ENCODE data around the gene LENEP. TPM values are rescaled to one million over a fixed set of nuclear protein-coding genes. Genes with fewer than 3 reads are reported as not detected.

The LENEP gene
- total RNA-seq, 1 donor from 2014 or later: 0.72 TPM

- H3K27ac Mint-ChIP-seq (ENCODE audit: unreplicated experiment): no peak overlapping the region
- no peaks in the 10 kb centered on the region for H3K36me3 Mint-ChIP-seq (ENCODE audit: low read depth)
- no peak for DNase-seq (ENCODE audit: low spot score)
- TF ChIP-seq, protein P1, sequence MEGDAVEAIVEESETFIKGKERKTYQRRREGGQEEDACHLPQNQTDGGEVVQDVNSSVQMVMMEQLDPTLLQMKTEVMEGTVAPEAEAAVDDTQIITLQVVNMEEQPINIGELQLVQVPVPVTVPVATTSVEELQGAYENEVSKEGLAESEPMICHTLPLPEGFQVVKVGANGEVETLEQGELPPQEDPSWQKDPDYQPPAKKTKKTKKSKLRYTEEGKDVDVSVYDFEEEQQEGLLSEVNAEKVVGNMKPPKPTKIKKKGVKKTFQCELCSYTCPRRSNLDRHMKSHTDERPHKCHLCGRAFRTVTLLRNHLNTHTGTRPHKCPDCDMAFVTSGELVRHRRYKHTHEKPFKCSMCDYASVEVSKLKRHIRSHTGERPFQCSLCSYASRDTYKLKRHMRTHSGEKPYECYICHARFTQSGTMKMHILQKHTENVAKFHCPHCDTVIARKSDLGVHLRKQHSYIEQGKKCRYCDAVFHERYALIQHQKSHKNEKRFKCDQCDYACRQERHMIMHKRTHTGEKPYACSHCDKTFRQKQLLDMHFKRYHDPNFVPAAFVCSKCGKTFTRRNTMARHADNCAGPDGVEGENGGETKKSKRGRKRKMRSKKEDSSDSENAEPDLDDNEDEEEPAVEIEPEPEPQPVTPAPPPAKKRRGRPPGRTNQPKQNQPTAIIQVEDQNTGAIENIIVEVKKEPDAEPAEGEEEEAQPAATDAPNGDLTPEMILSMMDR (IDR thresholded peaks at IDR 0.05): no peak
- H3K4me1 Mint-ChIP-seq (ENCODE audit: low read depth): peaks cover 4% of the 10 kb centered on the region
- H3K27me3 Mint-ChIP-seq (ENCODE audit: low read depth): no peaks in the 10 kb centered on the region
- no peak overlapping the region for H3K4me3 Mint-ChIP-seq (ENCODE audit: unreplicated experiment)
- no peaks in the 10 kb centered on the region for H3K9me3 Mint-ChIP-seq (ENCODE audit: low read depth)
Observed at GRCh38 chr1:155026154-155026553, 32.8 kb downstream of the LENEP start.

DNA sequence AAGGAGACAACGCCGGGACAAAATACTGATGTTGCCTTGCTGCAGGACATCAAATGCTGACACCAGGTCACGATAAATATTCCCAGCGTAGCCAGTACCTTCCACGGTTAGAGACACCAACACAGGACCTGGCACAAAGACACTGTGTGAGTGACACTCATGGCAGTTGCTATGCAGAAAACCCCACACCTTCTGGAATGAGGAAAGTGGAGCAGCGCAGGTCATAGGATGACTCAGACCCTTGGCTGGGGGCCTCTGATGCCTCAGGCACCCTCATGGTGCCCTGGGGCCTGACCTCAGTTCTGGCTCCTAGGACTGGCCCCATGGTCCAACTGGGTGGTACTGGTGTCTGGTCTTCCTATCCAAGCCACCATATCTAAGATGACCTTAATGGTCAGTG, 33.2 kb downstream of the LENEP start:
- Mint-ChIP-seq H3K9me3 (ENCODE audit: low read depth) (no peaks in the 10 kb centered on the region), H3K4me3 (ENCODE audit: unreplicated experiment) (no peak overlapping the region), H3K27ac (ENCODE audit: unreplicated experiment) (no peak overlapping the region), H3K4me1 (ENCODE audit: low read depth) (peaks cover 4% of the 10 kb centered on the region), H3K36me3 (ENCODE audit: low read depth) (no peaks in the 10 kb centered on the region), H3K27me3 (ENCODE audit: low read depth) (no peaks in the 10 kb centered on the region)
- DNase-seq (ENCODE audit: low spot score): no peak
- TF ChIP-seq, protein P1 (IDR thresholded peaks at IDR 0.05): no peak

DNA sequence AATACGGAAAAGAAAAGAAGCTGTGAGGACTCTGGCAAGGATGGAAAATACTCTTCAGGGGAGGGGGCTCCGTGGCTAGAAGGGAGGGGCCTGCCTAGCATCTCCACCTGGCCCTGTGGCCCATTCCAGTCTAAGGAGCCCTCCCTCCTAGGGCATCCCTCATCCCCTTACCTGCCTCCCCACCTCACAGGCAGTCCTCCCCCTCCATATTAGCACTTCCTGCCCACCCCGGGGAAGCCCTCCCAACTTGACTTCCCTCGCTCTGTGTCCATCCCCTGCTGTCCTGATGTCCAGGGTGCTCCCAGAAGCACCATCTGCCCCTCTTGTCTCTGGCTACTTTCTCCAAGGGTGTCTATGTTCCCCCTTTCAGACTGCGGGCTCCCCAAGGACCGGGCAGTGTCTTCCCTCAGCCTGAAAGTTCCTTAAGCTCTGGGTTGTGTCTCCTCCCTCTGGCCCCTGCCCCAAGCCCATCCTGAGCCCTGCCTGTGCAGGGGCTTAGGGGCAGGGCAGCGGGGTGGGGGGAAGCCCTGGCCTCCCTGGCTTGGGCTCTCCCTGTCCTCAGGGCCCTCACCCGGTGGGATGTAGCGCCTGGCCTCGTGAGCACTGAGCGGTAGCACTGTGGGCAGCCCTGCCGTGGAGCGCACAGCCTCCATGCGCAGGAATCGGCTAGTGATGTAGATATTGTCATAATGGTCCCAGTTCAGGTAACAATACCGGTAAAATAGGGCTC, 36.3 kb downstream of the LENEP start:
- H3K9me3 Mint-ChIP-seq (ENCODE audit: low read depth): no peaks in the 10 kb centered on the region
- no peaks in the 10 kb centered on the region for H3K36me3 Mint-ChIP-seq (ENCODE audit: low read depth)
- no peak overlapping the region for H3K27ac Mint-ChIP-seq (ENCODE audit: unreplicated experiment)
- no peak overlapping the region for H3K4me3 Mint-ChIP-seq (ENCODE audit: unreplicated experiment)
- H3K27me3 Mint-ChIP-seq (ENCODE audit: low read depth): no peaks in the 10 kb centered on the region
- DNase-seq (ENCODE audit: low spot score): no peak
- H3K4me1 Mint-ChIP-seq (ENCODE audit: low read depth): no peaks in the 10 kb centered on the region
- TF ChIP-seq, protein P1 (IDR thresholded peaks at IDR 0.05): no peak

DNA sequence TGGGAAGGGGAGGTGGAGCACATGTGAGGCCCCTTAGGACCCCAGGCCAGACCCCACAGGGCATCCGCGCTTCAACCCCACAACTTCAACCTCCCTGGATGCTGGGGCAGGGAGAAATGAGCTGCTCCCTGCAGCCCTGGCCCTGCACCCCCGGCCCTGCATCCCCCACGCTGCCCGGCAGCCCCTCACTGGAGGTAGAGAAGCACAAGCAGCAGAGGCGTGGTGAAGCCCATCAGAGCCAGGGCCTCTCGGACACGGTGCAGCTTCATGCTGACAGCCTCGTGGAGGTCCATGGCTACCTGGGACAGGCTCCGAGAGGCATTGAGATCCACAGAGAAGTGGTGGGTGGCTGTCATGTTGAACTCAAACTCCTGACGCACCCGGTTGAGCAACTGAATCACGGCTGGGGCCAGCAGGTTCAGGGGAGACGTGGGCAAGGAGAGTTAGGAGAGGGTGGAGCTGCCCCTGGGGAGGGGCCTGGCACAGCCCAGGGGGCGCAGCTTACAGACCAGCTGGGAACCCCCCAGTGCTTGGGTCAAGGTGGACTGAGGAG, 36.9 kb downstream of the LENEP start:
- TF ChIP-seq, protein P1 (IDR thresholded peaks at IDR 0.05): no peak
- no peak for DNase-seq (ENCODE audit: low spot score)
- no peak overlapping the region for H3K27ac Mint-ChIP-seq (ENCODE audit: unreplicated experiment)
- H3K27me3 Mint-ChIP-seq (ENCODE audit: low read depth): no peaks in the 10 kb centered on the region
- H3K9me3 Mint-ChIP-seq (ENCODE audit: low read depth): no peaks in the 10 kb centered on the region
- H3K36me3 Mint-ChIP-seq (ENCODE audit: low read depth): no peaks in the 10 kb centered on the region
- no peaks in the 10 kb centered on the region for H3K4me1 Mint-ChIP-seq (ENCODE audit: low read depth)
- H3K4me3 Mint-ChIP-seq (ENCODE audit: unreplicated experiment): no peak overlapping the region

GRCh38 chr1:155030899-155031298, 37.5 kb downstream of the LENEP start:
- no peaks in the 10 kb centered on the region for H3K9me3 Mint-ChIP-seq (ENCODE audit: low read depth)
- no peak for DNase-seq (ENCODE audit: low spot score)
- H3K36me3 Mint-ChIP-seq (ENCODE audit: low read depth): no peaks in the 10 kb centered on the region
- no peaks in the 10 kb centered on the region for H3K4me1 Mint-ChIP-seq (ENCODE audit: low read depth)
- no peak overlapping the region for H3K27ac Mint-ChIP-seq (ENCODE audit: unreplicated experiment)
- H3K4me3 Mint-ChIP-seq (ENCODE audit: unreplicated experiment): no peak overlapping the region
- TF ChIP-seq, protein P1 (IDR thresholded peaks at IDR 0.05): no peak
- H3K27me3 Mint-ChIP-seq (ENCODE audit: low read depth): no peaks in the 10 kb centered on the region
